IMR-90 (cell line): Measurements from ENCODE around the gene PITX1. TPM values are rescaled to one million over a fixed set of nuclear protein-coding genes. Genes with fewer than 3 reads are reported as not detected.

Experiments
- ATAC-seq: fragments of 200-7000 bp; cut with Tn5 transposase; 2 replicates; pipeline ENCODE4 v1.9.1; 2020; ENCODE audit warnings: low read depth, mild to moderate bottlenecking, moderate library complexity
- BruUV-seq: library from RNA; stranded (reverse); fragments of 400-500 nt; replicated peaks from 2 replicates; lab custom pipeline; 2021; lab: Mats Ljungman, UMichigan
- CTCF ChIA-PET: fragments of 300-600 bp; formaldehyde crosslinking; extraction: SDS; loops from one replicate; lab custom pipeline; 2021; ENCODE audit warnings: antibody characterized with exemption; lab: Yijun Ruan, JAX
- POLR2A ChIA-PET: fragments of 300-600 bp; sonication (Branson Sonifier 250); formaldehyde crosslinking; loops from one replicate; lab custom pipeline; 2022; ENCODE audit warnings: antibody characterized with exemption; ENCODE audit not compliant: unreplicated experiment; lab: Charles Lee
- DNase-seq: peaks from one replicate; pipeline ENCODE4 v3.0.0; 2013
- H2AFZ ChIP-seq: replicated peaks from 2 replicates; pipeline ENCODE3; 2013; ENCODE audit warnings: low read length, mild to moderate bottlenecking; ENCODE audit not compliant: poor library complexity
- H2AK5ac ChIP-seq: 2 replicates; pipeline ENCODE4 v1.6.1; 2013; ENCODE audit warnings: low read depth, low read length, inconsistent platforms
- H2AK9ac ChIP-seq: replicated peaks from 2 replicates; pipeline ENCODE3; 2013; ENCODE audit warnings: mild to moderate bottlenecking, low read depth, low read length, moderate library complexity; ENCODE audit not compliant: poor library complexity
- H2BK120ac ChIP-seq: 2 replicates; pipeline ENCODE4 v1.6.1; 2013; ENCODE audit warnings: low read depth, low read length, inconsistent platforms
- H2BK15ac ChIP-seq: 3 replicates; pipeline ENCODE4 v1.6.1; 2013; ENCODE audit warnings: low read depth, low read length, inconsistent platforms
- H2BK20ac ChIP-seq: 2 replicates; pipeline ENCODE4 v1.6.1; 2013; ENCODE audit warnings: low read depth, mild to moderate bottlenecking, inconsistent platforms, low read length, moderate library complexity
- H2BK5ac ChIP-seq: 2 replicates; pipeline ENCODE4 v1.6.1; 2013; ENCODE audit warnings: mild to moderate bottlenecking, low read depth, low read length, inconsistent platforms; ENCODE audit not compliant: poor library complexity, severe bottlenecking
- H3K14ac ChIP-seq: replicated peaks from 2 replicates; pipeline ENCODE4 v1.6.1; 2013; ENCODE audit warnings: low read depth, low read length, inconsistent platforms
- H3K18ac ChIP-seq: 2 replicates; pipeline ENCODE4 v1.6.1; 2013; ENCODE audit warnings: low read depth, low read length, control low read depth
- H3K23ac ChIP-seq: 2 replicates; pipeline ENCODE4 v1.6.1; 2013; ENCODE audit warnings: low read depth, low read length, inconsistent platforms
- H3K27ac ChIP-seq: 2 replicates; pipeline ENCODE4 v1.5.1; 2013; ENCODE audit warnings: mild to moderate bottlenecking, control low read depth, low read length; ENCODE audit not compliant: insufficient read depth
- H3K27me3 ChIP-seq: 2 replicates; pipeline ENCODE4 v1.6.1; 2013; ENCODE audit warnings: low read length; ENCODE audit not compliant: control insufficient read depth, insufficient read depth
- H3K36me3 ChIP-seq: 2 replicates; pipeline ENCODE4 v1.6.1; 2013; ENCODE audit warnings: low read length, mixed read lengths; ENCODE audit not compliant: control insufficient read depth, insufficient read depth
- H3K4ac ChIP-seq: 2 replicates; pipeline ENCODE4 v1.6.1; 2013; ENCODE audit warnings: low read depth, low read length, inconsistent platforms
- H3K4me1 ChIP-seq: 2 replicates; pipeline ENCODE4 v1.6.1; 2013; ENCODE audit warnings: low read length, mixed read lengths; ENCODE audit not compliant: control insufficient read depth, insufficient read depth
- H3K4me2 ChIP-seq: 2 replicates; pipeline ENCODE4 v1.6.1; 2013; ENCODE audit warnings: low read depth, mild to moderate bottlenecking, control low read depth, low read length, moderate library complexity
- H3K4me3 ChIP-seq: 2 replicates; pipeline ENCODE4 v1.5.1; 2013; ENCODE audit warnings: low read depth, mild to moderate bottlenecking, control low read depth, low read length, moderate library complexity; ENCODE audit not compliant: insufficient read depth
- H3K56ac ChIP-seq: 2 replicates; pipeline ENCODE4 v1.6.1; 2013; ENCODE audit warnings: low read length, inconsistent platforms; ENCODE audit not compliant: insufficient read depth; ENCODE audit errors: extremely low read depth
- H3K79me1 ChIP-seq, 2 experiments: 2 replicates each; pipeline ENCODE4 v1.6.1; 2013; ENCODE audit warnings: low read length in 2 of 2, inconsistent platforms in 1 of 2, low read depth in 1 of 2
- H3K9ac ChIP-seq: 2 replicates; pipeline ENCODE4 v1.6.1; 2013; ENCODE audit warnings: low read depth, low read length, control low read depth
- H3K9me1 ChIP-seq: 2 replicates; pipeline ENCODE4 v1.6.1; 2013; ENCODE audit warnings: low read length, inconsistent platforms; ENCODE audit not compliant: insufficient read depth
- H3K9me3 ChIP-seq: 2 replicates; pipeline ENCODE4 v1.6.1; 2013; ENCODE audit warnings: low read length; ENCODE audit not compliant: control insufficient read depth, insufficient read depth
- H4K20me1 ChIP-seq: 2 replicates; pipeline ENCODE4 v1.6.1; 2013; ENCODE audit warnings: low read length, inconsistent platforms; ENCODE audit not compliant: insufficient read depth
- H4K5ac ChIP-seq: 2 replicates; pipeline ENCODE4 v1.6.1; 2013; ENCODE audit warnings: mild to moderate bottlenecking, low read depth, low read length, control low read depth
- H4K8ac ChIP-seq, 2 experiments: 2 replicates each; pipeline ENCODE4 v1.6.1; 2013; ENCODE audit warnings: low read depth in 2 of 2, low read length in 2 of 2, control low read depth in 1 of 2, inconsistent platforms in 1 of 2
- H4K91ac ChIP-seq: 2 replicates; pipeline ENCODE4 v1.6.1; 2013; ENCODE audit warnings: low read depth, low read length, inconsistent platforms; ENCODE audit not compliant: insufficient read depth
- BHLHE40 ChIP-seq: fragments of 150-350 bp; IDR thresholded peaks from 2 replicates; pipeline ENCODE4 v1.6.1; 2016; ENCODE audit warnings: mild to moderate bottlenecking, low read depth, low read length
- CEBPB ChIP-seq: IDR thresholded peaks from 2 replicates; pipeline ENCODE4 v1.6.1; 2012; ENCODE audit warnings: low read depth, low read length, improper control_type of control experiment
- CHD1 ChIP-seq: IDR thresholded peaks from 2 replicates; pipeline ENCODE4 v1.6.1; 2012; ENCODE audit warnings: low read depth, low read length, improper control_type of control experiment
- FOS ChIP-seq: fragments of 150-350 bp; IDR thresholded peaks from 2 replicates; pipeline ENCODE4 v1.6.1; 2016; ENCODE audit warnings: low read depth, low read length
- MAFK ChIP-seq: IDR thresholded peaks from 2 replicates; pipeline ENCODE4 v1.6.1; 2012; ENCODE audit warnings: low read depth, low read length, improper control_type of control experiment
- MAZ ChIP-seq: IDR thresholded peaks from 2 replicates; pipeline ENCODE4 v1.6.1; 2012; ENCODE audit warnings: low read depth, mild to moderate bottlenecking, low read length, improper control_type of control experiment, moderate library complexity, borderline replicate concordance
- MXI1 ChIP-seq: IDR thresholded peaks from 2 replicates; pipeline ENCODE4 v1.6.1; 2012; ENCODE audit warnings: low read depth, mild to moderate bottlenecking, low read length, moderate library complexity, borderline replicate concordance
- NFE2L2 ChIP-seq: fragments of 150-350 bp; IDR thresholded peaks from 2 replicates; pipeline ENCODE4 v1.6.1; 2016; ENCODE audit warnings: low read depth, mild to moderate bottlenecking, low read length
- POLR2A ChIP-seq: IDR thresholded peaks from 2 replicates; pipeline ENCODE4 v1.6.1; 2012; ENCODE audit warnings: mild to moderate bottlenecking, low read depth, low read length
- RAD21 ChIP-seq: IDR thresholded peaks from 2 replicates; pipeline ENCODE4 v1.6.1; 2012; ENCODE audit warnings: low read length, improper control_type of control experiment
- RCOR1 ChIP-seq: IDR thresholded peaks from 2 replicates; pipeline ENCODE4 v1.6.1; 2012; ENCODE audit warnings: mild to moderate bottlenecking, low read length, improper control_type of control experiment; ENCODE audit not compliant: insufficient replicate concordance
- RFX5 ChIP-seq: IDR thresholded peaks from 2 replicates; pipeline ENCODE4 v1.8.0; 2012; ENCODE audit warnings: low read depth, mild to moderate bottlenecking, low read length, moderate library complexity
- SMC3 ChIP-seq: fragments of 150-350 bp; IDR thresholded peaks from 2 replicates; pipeline ENCODE4 v1.6.1; 2016; ENCODE audit warnings: low read depth, mild to moderate bottlenecking, antibody characterized with exemption, low read length, moderate library complexity
- WGBS, 2 experiments: methylation state at CpG; one replicate each; pipeline versions ENCODE4 v1.1.5 to v1.1.7; 2013; ENCODE audit warnings: missing lambda C conversion rate in 2 of 2; ENCODE audit not compliant: insufficient read length in 1 of 2; ENCODE audit errors: extremely low coverage in 2 of 2; 5-methylcytosine and 5-hydroxymethylcytosine counted together
- dilution Hi-C: fragments of 300-500 bp; cut with HindIII; formaldehyde crosslinking; loops from one replicate; pipeline ENCODE4 v1.14.3; 2018; ENCODE audit warnings: low sequenced_read_pairs; ENCODE audit not compliant: unreplicated experiment
- in situ Hi-C: fragments of 300-500 bp; cut with MboI; formaldehyde crosslinking; loops from 3 replicates; pipeline ENCODE4 v1.14.3; 2019; ENCODE audit warnings: low sequenced_read_pairs, inconsistent platforms, mixed read lengths
- intact Hi-C: fragments of 100-400 bp; cut with micrococcal nuclease; formaldehyde crosslinking; loops from 2 replicates; pipeline ENCODE4 v1.10.0; 2022
- polyA plus RNA-seq, 3 experiments: library from polyadenylated mRNA; depleted of rRNA; stranded (reverse); fragments of >200 nt; gene quantifications; 2 replicates each; pipeline ENCODE4 v1.2.3, GENCODE V29; 2012; ENCODE audit warnings: low replicate concordance in 1 of 3
- total RNA-seq: library from RNA; depleted of rRNA; stranded (reverse); fragments of >200 nt; gene quantifications from 2 replicates; pipeline ENCODE4 v1.2.3, GENCODE V29; 2012
- TF ChIP-seq, protein P1 (sequence below): fragments of 150-350 bp; IDR thresholded peaks from 2 replicates; pipeline ENCODE4 v1.6.1; 2016; ENCODE audit warnings: low read depth, mild to moderate bottlenecking, low read length, moderate library complexity, borderline replicate concordance
- TF ChIP-seq, protein P2 (sequence below): conservative IDR thresholded peaks from 2 replicates; pipeline ENCODE4 v1.5.1; 2012; ENCODE audit warnings: mild to moderate bottlenecking, low read depth, low read length, improper control_type of control experiment
- TF ChIP-seq, protein P3 (sequence below): fragments of 150-350 bp; IDR thresholded peaks from 2 replicates; pipeline ENCODE4 v1.6.1; 2017; ENCODE audit warnings: mild to moderate bottlenecking, antibody characterized with exemption, low read length, low read depth

PITX1 gene
- total and polyA plus RNA-seq, 2 of the 4 experiments (the other 2 are of a cell fraction) = 10.4 to 29.8 TPM

DNA sequence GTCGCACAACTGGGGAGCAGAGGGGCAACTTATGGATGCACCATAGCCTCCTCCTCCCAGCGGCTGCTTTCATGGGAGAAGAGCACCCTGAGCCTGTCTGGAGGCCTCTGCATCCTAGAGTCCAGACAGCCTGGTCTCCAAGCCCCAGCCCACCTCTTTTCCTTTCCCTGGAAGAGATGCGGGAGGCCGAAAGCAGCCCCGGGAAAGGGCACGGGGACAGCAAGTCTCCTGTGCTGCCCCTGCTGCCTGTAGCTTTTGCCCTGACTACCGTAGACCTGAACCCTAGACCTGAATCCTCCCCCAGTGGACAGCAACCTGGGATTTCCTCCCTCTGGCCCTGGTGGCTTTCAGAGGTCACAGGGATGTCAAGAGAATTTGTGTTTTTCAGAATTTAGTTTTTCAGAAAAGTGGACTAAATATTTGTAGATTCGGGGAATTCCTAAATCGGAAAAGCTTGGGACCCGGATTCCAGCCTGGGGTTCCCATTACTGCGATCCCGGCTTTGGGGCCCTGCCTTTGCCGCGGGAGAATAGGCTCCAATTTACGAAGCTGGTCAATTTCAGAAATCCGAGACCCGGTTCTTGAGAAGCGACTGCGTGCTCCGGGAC lies 4.3 kb upstream of the PITX1 start:
- H2BK5ac ChIP-seq = no peak overlapping the region
- H3K4me1 ChIP-seq = peaks cover 9% of the 10 kb centered on the region; the same call in 1 of the 2 replicates
- H4K5ac ChIP-seq = no peak overlapping the region
- no peak overlapping the region for H3K14ac ChIP-seq
- no peak overlapping the region for H2AK5ac ChIP-seq
- WGBS, 2 experiments = 47% methylated on average over 11 of the region's 20 CpGs; no CpG with 5 or more reads in 1 of the 2 experiments
- no TSS peak for BruUV-seq
- in situ Hi-C loops (no loop called here), dilution Hi-C loops (no loop called here), intact Hi-C loops (no loop called here)
- peaks cover 11% of the 10 kb centered on the region; the same call in 1 of the 2 replicates for H3K9me3 ChIP-seq
- H3K27ac ChIP-seq = no peak overlapping the region
- POLR2A ChIA-PET = no interaction called here
- no peak overlapping the region for H2AFZ ChIP-seq
- DNase-seq = no peak
- H4K20me1 ChIP-seq = peaks cover 3% of the 10 kb centered on the region; the same call in 1 of the 2 replicates
- H2BK15ac ChIP-seq = no peak overlapping the region
- H3K56ac ChIP-seq = no peak overlapping the region
- peaks cover 0 to 9% of the 10 kb centered on the region in 2 experiments; a peak in 1 of 4 replicates for H3K79me1 ChIP-seq
- no peak overlapping the region for H3K4ac ChIP-seq
- H4K8ac ChIP-seq = no peak overlapping the region
- ATAC-seq = no peak
- no peak overlapping the region for H3K4me3 ChIP-seq
- no peak overlapping the region for H3K18ac ChIP-seq
- H3K9me1 ChIP-seq = 0 out of 2 replicates have a peak, but pooled peaks cover 6% of the 10 kb centered on the region
- TF ChIP-seq, protein P1, sequence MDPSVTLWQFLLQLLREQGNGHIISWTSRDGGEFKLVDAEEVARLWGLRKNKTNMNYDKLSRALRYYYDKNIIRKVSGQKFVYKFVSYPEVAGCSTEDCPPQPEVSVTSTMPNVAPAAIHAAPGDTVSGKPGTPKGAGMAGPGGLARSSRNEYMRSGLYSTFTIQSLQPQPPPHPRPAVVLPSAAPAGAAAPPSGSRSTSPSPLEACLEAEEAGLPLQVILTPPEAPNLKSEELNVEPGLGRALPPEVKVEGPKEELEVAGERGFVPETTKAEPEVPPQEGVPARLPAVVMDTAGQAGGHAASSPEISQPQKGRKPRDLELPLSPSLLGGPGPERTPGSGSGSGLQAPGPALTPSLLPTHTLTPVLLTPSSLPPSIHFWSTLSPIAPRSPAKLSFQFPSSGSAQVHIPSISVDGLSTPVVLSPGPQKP = no peak
- TF ChIP-seq MAFK (no peak), NFE2L2 (no peak), BHLHE40 (no peak), RAD21 (no peak), CHD1 (no peak), CEBPB (no peak), RFX5 (no peak), SMC3 (no peak), RCOR1 (no peak), POLR2A (no peak), MXI1 (no peak), MAZ (no peak), FOS (no peak)
- TF ChIP-seq, protein P2, sequence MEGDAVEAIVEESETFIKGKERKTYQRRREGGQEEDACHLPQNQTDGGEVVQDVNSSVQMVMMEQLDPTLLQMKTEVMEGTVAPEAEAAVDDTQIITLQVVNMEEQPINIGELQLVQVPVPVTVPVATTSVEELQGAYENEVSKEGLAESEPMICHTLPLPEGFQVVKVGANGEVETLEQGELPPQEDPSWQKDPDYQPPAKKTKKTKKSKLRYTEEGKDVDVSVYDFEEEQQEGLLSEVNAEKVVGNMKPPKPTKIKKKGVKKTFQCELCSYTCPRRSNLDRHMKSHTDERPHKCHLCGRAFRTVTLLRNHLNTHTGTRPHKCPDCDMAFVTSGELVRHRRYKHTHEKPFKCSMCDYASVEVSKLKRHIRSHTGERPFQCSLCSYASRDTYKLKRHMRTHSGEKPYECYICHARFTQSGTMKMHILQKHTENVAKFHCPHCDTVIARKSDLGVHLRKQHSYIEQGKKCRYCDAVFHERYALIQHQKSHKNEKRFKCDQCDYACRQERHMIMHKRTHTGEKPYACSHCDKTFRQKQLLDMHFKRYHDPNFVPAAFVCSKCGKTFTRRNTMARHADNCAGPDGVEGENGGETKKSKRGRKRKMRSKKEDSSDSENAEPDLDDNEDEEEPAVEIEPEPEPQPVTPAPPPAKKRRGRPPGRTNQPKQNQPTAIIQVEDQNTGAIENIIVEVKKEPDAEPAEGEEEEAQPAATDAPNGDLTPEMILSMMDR = no peak
- TF ChIP-seq, protein P3, sequence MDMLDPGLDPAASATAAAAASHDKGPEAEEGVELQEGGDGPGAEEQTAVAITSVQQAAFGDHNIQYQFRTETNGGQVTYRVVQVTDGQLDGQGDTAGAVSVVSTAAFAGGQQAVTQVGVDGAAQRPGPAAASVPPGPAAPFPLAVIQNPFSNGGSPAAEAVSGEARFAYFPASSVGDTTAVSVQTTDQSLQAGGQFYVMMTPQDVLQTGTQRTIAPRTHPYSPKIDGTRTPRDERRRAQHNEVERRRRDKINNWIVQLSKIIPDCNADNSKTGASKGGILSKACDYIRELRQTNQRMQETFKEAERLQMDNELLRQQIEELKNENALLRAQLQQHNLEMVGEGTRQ = no peak
- H3K4me2 ChIP-seq = no peak overlapping the region
- peaks cover 58% of the 10 kb centered on the region for H3K27me3 ChIP-seq
- H2BK120ac ChIP-seq = no peak overlapping the region
- CTCF ChIA-PET = no interaction called here
- H4K91ac ChIP-seq = no peak overlapping the region
- no peak overlapping the region for H3K9ac ChIP-seq
- peaks cover 2% of the 10 kb centered on the region; the same call in 1 of the 2 replicates for H3K36me3 ChIP-seq
- no peak overlapping the region for H2BK20ac ChIP-seq
- no peak overlapping the region for H2AK9ac ChIP-seq
- no peak overlapping the region for H3K23ac ChIP-seq
